SK-N-SH (cell line): Measurements from ENCODE around the gene KLHL7. TPM values are rescaled to one million over a fixed set of nuclear protein-coding genes. Genes with fewer than 3 reads are reported as not detected.

Source experiments
- CTCF ChIA-PET: fragments of 300-600, 350-600 bp; formaldehyde crosslinking; extraction: SDS; loops from one replicate; lab custom pipeline; 2021; lab: Yijun Ruan, JAX
- POLR2A ChIA-PET: fragments of 350-600 bp; sonication (Branson Sonifier 250); formaldehyde crosslinking; extraction: SDS; loops from one replicate; lab custom pipeline; 2020; ENCODE audit warnings: antibody characterized with exemption, inconsistent platforms; lab: Yijun Ruan, JAX
- DNase-seq: peaks from one replicate; pipeline ENCODE4 v3.0.0; 2012
- H2AFZ ChIP-seq: fragments of 200-600 bp; sonication (generic); 2 replicates; pipeline ENCODE4 v1.8.1; 2016; ENCODE audit warnings: antibody characterized with exemption, mild to moderate bottlenecking, low read depth
- H3F3A ChIP-seq: fragments of 200-600 bp; sonication (generic); replicated peaks from 2 replicates; pipeline ENCODE3; 2016; ENCODE audit warnings: antibody characterized with exemption, mild to moderate bottlenecking; ENCODE audit not compliant: insufficient read depth
- H3K27ac ChIP-seq, 2 experiments: fragments of 200-500 bp in 1 of 2; fragments of 200-600 bp in 1 of 2; sonication (Bioruptor generic) in 1 of 2; sonication (generic), shearing (Covaris generic) in 1 of 2; 2 replicates each; pipeline versions ENCODE4 v1.5.1 to v1.6.1; 2014 to 2016; ENCODE audit warnings: low read depth in 2 of 2, inconsistent platforms in 1 of 2, low read length in 1 of 2, mild to moderate bottlenecking in 1 of 2, mixed read lengths in 1 of 2
- H3K27me3 ChIP-seq: fragments of 200-600 bp; sonication (generic), shearing (Covaris generic); 2 replicates; pipeline ENCODE4 v1.6.1; 2016; ENCODE audit warnings: mixed run types; ENCODE audit not compliant: insufficient read depth
- H3K36me3 ChIP-seq, 2 experiments: fragments of 200-500 bp in 1 of 2; fragments of 200-600 bp in 1 of 2; sonication (Bioruptor generic) in 1 of 2; sonication (generic) in 1 of 2; replicated peaks in 1 of 2; 2 replicates each; pipeline versions ENCODE3 to v1.5.1; 2014 to 2016; ENCODE audit warnings: low read length in 1 of 2, mild to moderate bottlenecking in 1 of 2; ENCODE audit not compliant: insufficient read depth in 2 of 2, control insufficient read depth in 1 of 2
- H3K4me1 ChIP-seq, 2 experiments: fragments of 200-500 bp in 1 of 2; fragments of 200-600 bp in 1 of 2; sonication (Bioruptor generic) in 1 of 2; sonication (generic), shearing (Covaris generic) in 1 of 2; 2 replicates each; pipeline versions ENCODE4 v1.5.1 to v1.6.1; 2014 to 2016; ENCODE audit warnings: low read depth in 1 of 2, low read length in 1 of 2, mixed run types in 1 of 2; ENCODE audit not compliant: insufficient read depth in 2 of 2, control insufficient read depth in 1 of 2
- H3K4me2 ChIP-seq: fragments of 200-600 bp; sonication (generic), shearing (Covaris generic); 2 replicates; pipeline ENCODE4 v1.6.1; 2017; ENCODE audit warnings: mixed run types
- H3K4me3 ChIP-seq, 2 experiments: fragments of 200-500 bp in 1 of 2; fragments of 200-600 bp in 1 of 2; sonication (Bioruptor generic) in 1 of 2; sonication (generic), shearing (Covaris generic) in 1 of 2; 2 replicates each; pipeline versions ENCODE4 v1.5.1 to v1.8.1; 2014 to 2016; ENCODE audit warnings: low read depth in 2 of 2, inconsistent platforms in 1 of 2, low read length in 1 of 2, mild to moderate bottlenecking in 1 of 2, mixed read lengths in 1 of 2, moderate library complexity in 1 of 2
- H3K79me2 ChIP-seq: fragments of 200-600 bp; sonication (generic); 2 replicates; pipeline ENCODE4 v1.8.1; 2017; ENCODE audit warnings: mild to moderate bottlenecking; ENCODE audit not compliant: insufficient read depth
- H3K9ac ChIP-seq: fragments of 200-600 bp; sonication (generic); 2 replicates; pipeline ENCODE4 v1.6.1; 2017; ENCODE audit warnings: mixed run types
- H3K9me2 ChIP-seq: fragments of 200-600 bp; sonication (generic); 2 replicates; pipeline ENCODE4 v1.6.1; 2017; ENCODE audit warnings: mixed run types
- H3K9me3 ChIP-seq: fragments of 200-600 bp; sonication (generic); 2 replicates; pipeline ENCODE4 v1.6.1; 2017; ENCODE audit warnings: mixed run types, mild to moderate bottlenecking, moderate library complexity
- H4K20me1 ChIP-seq: fragments of 200-600 bp; sonication (generic); 2 replicates; pipeline ENCODE4 v1.6.1; 2017; ENCODE audit warnings: mild to moderate bottlenecking, mixed run types; ENCODE audit not compliant: insufficient read depth
- CHD2 ChIP-seq: fragments of 150-350 bp; IDR thresholded peaks from 2 replicates; pipeline ENCODE4 v1.6.1; 2018; ENCODE audit warnings: low read length; ENCODE audit not compliant: partially characterized antibody
- FOXJ3 ChIP-seq: sonication (generic); formaldehyde crosslinking; IDR thresholded peaks from 2 replicates; pipeline ENCODE4 v1.5.1; 2020; ENCODE audit warnings: mild to moderate bottlenecking, missing genetic modification reagents
- GATA2 ChIP-seq: sonication (generic); formaldehyde crosslinking; IDR thresholded peaks from 2 replicates; pipeline ENCODE4 v1.5.0; 2020; ENCODE audit warnings: mild to moderate bottlenecking, missing genetic modification reagents
- IRF3 ChIP-seq: fragments of 150-350 bp; IDR thresholded peaks from 2 replicates; pipeline ENCODE4 v1.6.1; 2016; ENCODE audit warnings: mild to moderate bottlenecking, low read depth, low read length
- MEF2A ChIP-seq: IDR thresholded peaks from 2 replicates; pipeline ENCODE4 v1.4.0; 2012; ENCODE audit warnings: low read depth, borderline replicate concordance
- MXI1 ChIP-seq: IDR thresholded peaks from 2 replicates; pipeline ENCODE4 v1.6.1; 2012; ENCODE audit warnings: mild to moderate bottlenecking, low read depth, low read length, improper control_type of control experiment
- RAD21 ChIP-seq: IDR thresholded peaks from 2 replicates; pipeline ENCODE4 v1.6.1; 2012; ENCODE audit warnings: mild to moderate bottlenecking, low read length
- REST ChIP-seq: IDR thresholded peaks from 2 replicates; pipeline ENCODE4 v1.6.1; 2012; ENCODE audit warnings: mild to moderate bottlenecking, low read depth, low read length, moderate library complexity
- RXRA ChIP-seq: IDR thresholded peaks from 2 replicates; pipeline ENCODE4 v1.4.0; 2012; ENCODE audit warnings: low read depth, mild to moderate bottlenecking, borderline replicate concordance
- SIN3A ChIP-seq: IDR thresholded peaks from 2 replicates; pipeline ENCODE4 v1.6.1; 2012; ENCODE audit warnings: low read depth, mild to moderate bottlenecking, low read length, moderate library complexity, borderline replicate concordance
- YY1 ChIP-seq: IDR thresholded peaks from 2 replicates; pipeline ENCODE4 v1.4.0; 2012; ENCODE audit warnings: low read depth, mild to moderate bottlenecking
- ZBTB33 ChIP-seq: IDR thresholded peaks from 2 replicates; pipeline ENCODE4 v1.4.0; 2012; ENCODE audit warnings: low read depth, borderline replicate concordance
- WGBS: methylation state at CpG from one replicate; pipeline ENCODE4 v1.1.6; 2017; ENCODE audit warnings: low lambda C conversion rate; 5-methylcytosine and 5-hydroxymethylcytosine counted together
- polyA plus RNA-seq, 3 experiments: library from polyadenylated mRNA; depleted of rRNA; stranded (reverse); fragments of >200 nt; gene quantifications; 2 replicates each; pipeline ENCODE4 v1.2.3, GENCODE V29; 2012

KLHL7 gene
- polyA plus RNA-seq, 1 of the 3 experiments (the other 2 are of a cell fraction): 30.8 TPM

- TF ChIP-seq CHD2 (no peak), MEF2A (no peak)
Measured at GRCh38 chr7:23218196-23218595, 112.6 kb downstream of the KLHL7 start (continued).

DNA sequence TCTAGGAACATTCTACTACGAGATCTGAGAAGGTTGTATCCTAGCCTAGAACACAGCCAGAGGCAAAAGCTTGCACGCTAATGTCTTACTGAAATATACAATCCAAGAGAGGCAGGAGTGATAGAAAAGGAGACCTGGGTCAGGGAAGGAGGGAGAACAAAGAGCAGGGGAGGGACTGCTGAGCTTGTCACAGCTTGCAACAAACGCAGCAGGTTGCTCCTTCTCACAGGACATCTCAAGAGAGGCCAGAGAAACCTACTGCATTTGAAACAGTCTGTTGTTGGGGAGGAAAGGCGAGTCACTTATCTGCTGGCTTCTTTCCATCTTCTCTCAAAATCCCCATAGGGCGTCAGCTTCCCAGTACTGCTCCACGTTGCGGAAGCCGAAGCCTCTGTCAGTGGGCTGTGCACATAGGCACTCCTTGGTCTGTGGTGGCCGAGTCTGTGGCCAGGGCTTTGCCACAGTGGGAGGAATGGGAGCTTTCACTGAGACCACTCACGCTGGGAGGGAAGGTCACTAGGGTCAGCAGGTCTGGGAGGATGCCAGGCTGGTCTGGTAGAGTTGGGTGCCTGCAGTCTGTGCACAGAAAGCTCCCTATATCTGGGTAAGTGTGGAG is 115.2 kb downstream of the KLHL7 start:
- Histone ChIP-seq H3K9me3 (no peaks in the 10 kb centered on the region), H3F3A (no peaks in the 10 kb centered on the region), H3K36me3 (no peaks in the 10 kb centered on the region), H3K79me2 (no peaks in the 10 kb centered on the region), H3K9ac (no peak overlapping the region), H3K4me3 (no peak overlapping the region), H3K9me2 (no peaks in the 10 kb centered on the region), H3K27me3 (0 out of 2 replicates have a peak, but pooled peaks cover 4% of the 10 kb centered on the region), H3K27ac (no peak overlapping the region), H3K4me1 (peaks cover 0 to 7% of the 10 kb centered on the region in 2 experiments; a peak in 1 of 4 replicates), H2AFZ (no peak overlapping the region), H3K4me2 (no peak overlapping the region), H4K20me1 (no peaks in the 10 kb centered on the region)
- TF ChIP-seq GATA2: no peak
- no peak for TF ChIP-seq FOXJ3
- TF ChIP-seq ZBTB33: no peak
- TF ChIP-seq YY1: no peak
- no peak for TF ChIP-seq MXI1
- no peak for TF ChIP-seq SIN3A
- TF ChIP-seq MEF2A: no peak
- no peak for TF ChIP-seq RAD21
- no peak for TF ChIP-seq IRF3
- TF ChIP-seq RXRA: no peak
- no peak for TF ChIP-seq REST
- DNase-seq: no peak
- ChIA-PET CTCF (interaction anchor here (0.7 to 2.4 kb wide), 4 partner anchors 36 to 52 kb away, joined by 3 to 10 read pairs (median 4); no protein-coding TSS in a partner anchor), POLR2A (no interaction called here)
- 54% methylated on average over 10 of the region's 10 CpGs for WGBS
